ENCODE results near the gene FBXL7. TPM values are rescaled to one million over a fixed set of nuclear protein-coding genes. Genes with fewer than 3 reads are reported as not detected.

The FBXL7 gene
- total RNA-seq, 1 donor from 2014 or later: 4.4 TPM

DNA sequence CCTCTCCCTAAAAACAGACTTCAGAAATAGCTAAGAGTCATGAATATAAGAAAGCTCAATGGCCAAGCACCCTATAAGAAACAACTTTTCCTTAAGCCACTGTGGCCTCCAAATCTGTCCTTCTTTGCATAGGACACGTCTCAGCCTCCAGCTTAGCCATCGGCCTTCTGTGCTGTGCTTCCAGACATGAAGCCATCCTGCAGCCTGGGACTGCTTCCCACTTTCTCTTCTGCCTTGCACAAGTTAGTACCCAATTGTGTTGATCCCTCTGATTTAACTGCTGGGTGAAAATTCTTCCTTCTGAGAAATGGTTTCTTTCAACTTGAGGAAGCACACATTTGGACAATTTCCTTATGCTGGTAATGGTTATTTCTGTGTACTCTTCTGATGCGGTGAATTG lies 344.9 kb downstream of the FBXL7 start:
- TF ChIP-seq, protein P1, sequence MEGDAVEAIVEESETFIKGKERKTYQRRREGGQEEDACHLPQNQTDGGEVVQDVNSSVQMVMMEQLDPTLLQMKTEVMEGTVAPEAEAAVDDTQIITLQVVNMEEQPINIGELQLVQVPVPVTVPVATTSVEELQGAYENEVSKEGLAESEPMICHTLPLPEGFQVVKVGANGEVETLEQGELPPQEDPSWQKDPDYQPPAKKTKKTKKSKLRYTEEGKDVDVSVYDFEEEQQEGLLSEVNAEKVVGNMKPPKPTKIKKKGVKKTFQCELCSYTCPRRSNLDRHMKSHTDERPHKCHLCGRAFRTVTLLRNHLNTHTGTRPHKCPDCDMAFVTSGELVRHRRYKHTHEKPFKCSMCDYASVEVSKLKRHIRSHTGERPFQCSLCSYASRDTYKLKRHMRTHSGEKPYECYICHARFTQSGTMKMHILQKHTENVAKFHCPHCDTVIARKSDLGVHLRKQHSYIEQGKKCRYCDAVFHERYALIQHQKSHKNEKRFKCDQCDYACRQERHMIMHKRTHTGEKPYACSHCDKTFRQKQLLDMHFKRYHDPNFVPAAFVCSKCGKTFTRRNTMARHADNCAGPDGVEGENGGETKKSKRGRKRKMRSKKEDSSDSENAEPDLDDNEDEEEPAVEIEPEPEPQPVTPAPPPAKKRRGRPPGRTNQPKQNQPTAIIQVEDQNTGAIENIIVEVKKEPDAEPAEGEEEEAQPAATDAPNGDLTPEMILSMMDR (IDR thresholded peaks at IDR 0.05; ENCODE audit: insufficient read depth, low read length, poor library complexity, severe bottlenecking): no peak
- Histone ChIP-seq H3K4me3 (ENCODE audit: low read depth, low read length) (no peak overlapping the region), H3K36me3 (ENCODE audit: control insufficient read depth, insufficient read depth, low read length) (no peaks in the 10 kb centered on the region), H3K27me3 (ENCODE audit: control insufficient read depth, insufficient read depth, low read length) (no peaks in the 10 kb centered on the region)
- DNase-seq (ENCODE audit: low read depth): no peak

DNA sequence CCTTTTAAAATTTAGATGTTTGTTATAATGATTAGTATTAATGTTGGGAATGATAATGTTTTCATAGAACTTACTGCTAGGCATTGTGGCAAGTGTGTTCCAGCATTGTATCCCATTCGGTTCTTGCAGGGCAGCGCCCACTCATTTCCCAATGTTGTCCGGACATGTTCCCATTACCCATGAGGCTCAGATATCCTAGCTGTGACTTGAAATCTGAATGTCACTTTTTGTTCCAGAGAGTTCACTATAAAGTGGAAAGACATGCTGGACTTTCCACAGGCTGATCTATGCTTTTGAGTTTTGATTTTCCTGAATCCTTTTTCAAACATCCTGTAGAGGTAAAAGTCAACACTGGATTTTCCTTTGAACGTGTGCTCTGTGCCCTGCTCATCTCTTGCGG lies 350.6 kb downstream of the FBXL7 start:
- no peak overlapping the region for H3K4me3 ChIP-seq (ENCODE audit: low read depth, low read length)
- TF ChIP-seq, protein P1 (IDR thresholded peaks at IDR 0.05; ENCODE audit: insufficient read depth, low read length, poor library complexity, severe bottlenecking): no peak
- DNase-seq (ENCODE audit: low read depth): no peak
- no peaks in the 10 kb centered on the region for H3K27me3 ChIP-seq (ENCODE audit: control insufficient read depth, insufficient read depth, low read length)
- H3K36me3 ChIP-seq (ENCODE audit: control insufficient read depth, insufficient read depth, low read length): no peaks in the 10 kb centered on the region

DNA sequence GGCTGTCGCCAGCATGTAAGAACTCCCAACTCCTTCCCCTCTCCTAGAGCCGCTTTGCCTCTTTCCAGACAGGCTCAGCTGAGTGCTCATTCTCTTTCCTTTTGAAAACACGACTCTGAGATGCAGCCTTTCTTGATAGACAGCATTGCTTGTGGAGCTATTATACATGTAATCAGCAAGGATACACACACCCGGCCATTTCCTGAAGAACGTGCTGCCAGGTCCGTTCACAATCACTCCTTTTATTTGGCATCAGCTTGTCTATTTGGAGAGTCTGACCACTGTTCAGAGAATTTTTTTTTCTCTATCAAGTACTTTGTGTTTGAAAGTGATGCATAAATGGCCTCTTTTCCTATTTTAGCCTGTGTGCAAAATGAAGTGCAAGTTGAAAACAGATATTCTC lies 351.0 kb downstream of the FBXL7 start:
- no peak for DNase-seq (ENCODE audit: low read depth)
- H3K27me3 ChIP-seq (ENCODE audit: control insufficient read depth, insufficient read depth, low read length): no peaks in the 10 kb centered on the region
- H3K36me3 ChIP-seq (ENCODE audit: control insufficient read depth, insufficient read depth, low read length): no peaks in the 10 kb centered on the region
- TF ChIP-seq, protein P1 (IDR thresholded peaks at IDR 0.05; ENCODE audit: insufficient read depth, low read length, poor library complexity, severe bottlenecking): no peak
- H3K4me3 ChIP-seq (ENCODE audit: low read depth, low read length): no peak overlapping the region

DNA sequence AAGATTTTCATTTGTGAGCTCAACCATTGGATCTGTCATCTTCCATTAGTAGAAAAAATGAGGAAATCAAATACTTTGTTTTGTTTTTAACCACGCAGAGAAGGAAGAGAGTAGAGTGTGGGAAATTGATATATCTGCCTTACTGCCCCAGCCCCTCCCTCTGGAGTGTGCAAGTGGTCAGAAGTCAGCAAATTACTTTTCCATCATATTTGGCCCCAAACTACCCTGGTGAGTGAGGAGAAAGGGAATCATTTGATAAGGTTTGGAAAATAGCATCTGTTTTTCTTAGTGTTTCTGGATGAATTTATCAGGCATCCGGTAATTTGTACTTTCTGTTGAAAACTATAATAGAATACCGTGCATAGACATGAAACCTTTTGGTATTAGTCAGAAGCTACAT lies 352.2 kb downstream of the FBXL7 start:
- Histone ChIP-seq H3K27me3 (ENCODE audit: control insufficient read depth, insufficient read depth, low read length) (no peaks in the 10 kb centered on the region), H3K4me3 (ENCODE audit: low read depth, low read length) (no peak overlapping the region), H3K36me3 (ENCODE audit: control insufficient read depth, insufficient read depth, low read length) (no peaks in the 10 kb centered on the region)
- DNase-seq (ENCODE audit: low read depth): no peak
- TF ChIP-seq, protein P1 (IDR thresholded peaks at IDR 0.05; ENCODE audit: insufficient read depth, low read length, poor library complexity, severe bottlenecking): no peak

DNA sequence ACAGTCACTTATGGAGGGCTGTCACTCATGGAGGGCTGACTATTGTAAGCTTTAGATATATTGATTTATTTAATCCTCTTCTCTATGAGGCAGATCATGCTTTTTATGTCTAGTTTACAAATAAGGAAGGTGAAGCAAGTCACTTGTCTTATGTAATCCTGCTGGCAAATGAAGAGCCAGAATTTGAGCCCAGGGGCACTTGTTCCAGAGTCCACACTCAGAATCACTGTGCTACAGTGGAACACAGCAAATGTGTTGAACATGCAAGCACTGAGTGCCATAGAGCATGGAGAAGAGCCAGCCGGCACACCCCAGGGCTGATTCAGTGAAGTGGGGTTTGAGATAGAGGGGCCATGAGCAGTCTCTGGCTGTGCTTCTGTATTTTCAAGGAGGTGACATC lies 353.0 kb downstream of the FBXL7 start:
- TF ChIP-seq, protein P1 (IDR thresholded peaks at IDR 0.05; ENCODE audit: insufficient read depth, low read length, poor library complexity, severe bottlenecking): no peak

DNA sequence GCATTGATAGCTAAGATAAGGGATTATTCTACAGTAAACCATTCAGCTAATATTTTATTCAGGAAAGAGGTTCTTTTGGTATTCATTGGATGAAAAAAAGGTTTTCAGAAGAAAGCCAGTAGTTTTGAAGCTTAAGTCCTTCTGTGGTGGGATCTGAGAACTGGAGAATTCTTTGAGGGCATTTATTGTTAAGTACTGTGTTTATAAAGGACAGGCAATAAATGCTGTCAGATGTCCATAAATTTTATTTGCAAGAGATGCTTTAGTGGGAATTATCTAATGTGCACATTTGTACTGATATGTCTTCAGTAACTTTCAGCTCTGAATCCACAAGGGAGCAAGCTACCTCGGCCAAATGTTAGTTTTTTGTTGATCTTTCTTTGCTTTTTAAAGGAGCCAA lies 358.3 kb downstream of the FBXL7 start:
- Histone ChIP-seq H3K4me3 (ENCODE audit: low read depth, low read length) (no peak overlapping the region), H3K27me3 (ENCODE audit: control insufficient read depth, insufficient read depth, low read length) (no peaks in the 10 kb centered on the region)
- TF ChIP-seq, protein P1 (IDR thresholded peaks at IDR 0.05; ENCODE audit: insufficient read depth, low read length, poor library complexity, severe bottlenecking): no peak

More for the DNA sequence above, 353.0 kb downstream of the FBXL7 start:
- Histone ChIP-seq H3K4me3 (ENCODE audit: low read depth, low read length) (no peak overlapping the region), H3K27me3 (ENCODE audit: control insufficient read depth, insufficient read depth, low read length) (no peaks in the 10 kb centered on the region), H3K36me3 (ENCODE audit: control insufficient read depth, insufficient read depth, low read length) (no peaks in the 10 kb centered on the region)
- DNase-seq (ENCODE audit: low read depth): no peak

More for the DNA sequence above, 358.3 kb downstream of the FBXL7 start:
- no peak for DNase-seq (ENCODE audit: low read depth)
- H3K36me3 ChIP-seq (ENCODE audit: control insufficient read depth, insufficient read depth, low read length): no peaks in the 10 kb centered on the region

Data from kidney epithelial cell (primary cell).